Stomach (tissue), 4 donors: ENCODE data around the gene CES3.

ENCODE experiments used
- CTCF ChIP-seq, 7 experiments: fragments of 450-650 bp in 4 of 7; fragments of 200-600 bp in 3 of 7; sonication (generic) in 3 of 7; IDR thresholded peaks; one replicate each; pipeline ENCODE4 v1.5.1; 2016 to 2019; ENCODE audit warnings: antibody characterized with exemption in 7 of 7, control low read depth in 2 of 7, mild to moderate bottlenecking in 1 of 7
- POLR2A ChIP-seq, 4 donors: fragments of 450-650 bp; IDR thresholded peaks; one replicate each; pipeline ENCODE4 v1.6.1; 2016; ENCODE audit warnings: antibody characterized with exemption in 4 of 4, control low read depth in 2 of 4, mild to moderate bottlenecking in 1 of 4, moderate library complexity in 1 of 4

GRCh38 chr16:66977341-66978113 is 16.5 kb downstream of the CES3 start:
- TF ChIP-seq CTCF (IDR thresholded peaks at IDR 0.05): peak in 6 of 7 experiments; percentile 32 to 97 (median 95)
- no peak for TF ChIP-seq POLR2A (IDR thresholded peaks at IDR 0.05)
